ENCODE data around the gene CALML4. TPM values are rescaled to one million over a fixed set of nuclear protein-coding genes. Genes with fewer than 3 reads are reported as not detected.
"Not testable (repeated sequence)": the region's sequence is repeated elsewhere in the genome, so short reads cannot be mapped to it uniquely, and the experiment has no call there.

CALML4 gene
- total RNA-seq, 2 experiments from 2014 or later, result 6.9 to 7.3 TPM

DNA sequence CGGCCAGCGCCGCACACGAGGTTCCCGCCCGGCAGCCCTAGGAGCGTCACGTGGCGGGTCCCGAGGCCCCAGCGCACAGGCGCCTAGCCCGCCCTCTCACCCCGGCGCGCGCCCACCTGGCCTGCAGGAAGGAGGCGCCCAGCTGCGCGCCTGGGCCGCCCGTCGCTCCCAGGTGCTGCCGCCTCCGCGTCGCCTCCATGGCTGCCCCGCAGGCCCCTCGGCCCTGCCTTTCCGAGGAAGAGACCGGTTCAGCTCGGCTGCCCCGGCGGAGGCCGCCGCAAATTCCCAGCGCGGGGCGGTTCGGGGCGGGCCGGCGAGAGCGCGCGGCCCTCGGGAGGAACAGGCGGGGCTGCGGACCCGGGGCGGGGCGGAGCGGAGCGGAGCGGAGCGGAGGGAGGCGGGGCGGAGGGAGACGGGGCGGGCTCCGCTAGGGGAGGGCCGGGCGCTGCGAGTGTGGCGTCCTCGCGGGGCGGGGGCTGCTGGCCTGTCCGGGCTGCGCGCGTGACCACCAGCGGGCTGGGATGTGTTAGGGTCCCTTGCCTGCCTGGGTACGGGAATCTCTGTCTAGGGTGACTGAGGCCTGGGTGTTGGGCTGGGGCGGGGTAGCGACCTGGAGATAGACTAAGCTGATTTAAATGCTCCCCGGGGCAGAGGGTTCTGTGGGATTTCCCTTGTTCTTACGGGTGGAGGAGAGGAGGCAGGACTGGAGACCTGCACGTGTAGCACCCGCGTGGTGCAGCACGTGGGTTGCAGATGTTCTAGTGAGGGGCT lies 24.4 kb upstream of the CALML4 start, which contains the start of gene CLN6:
CLN6 (minus strand) TSS at position 343 of the 771 bp plus-strand sequence; CDS start at position 199, 144 bp downstream.
- Mint-ChIP-seq H3K27me3 (no peaks in the 10 kb centered on the region), H3K4me1 (ENCODE audit: low read depth) (peaks cover 36% of the 10 kb centered on the region), H3K36me3 (ENCODE audit: low read depth) (peaks cover 23% of the 10 kb centered on the region), H3K27ac (peak within 1 kb of the TSS; percentile 87), H3K9me3 (no peaks in the 10 kb centered on the region), H3K4me3 (peak within 1 kb of the TSS; percentile 85)
- POLR2A ChIA-PET, result interaction anchor here (0.6 to 5.7 kb wide), 10 partner anchors 10 to 565 kb away, joined by 3 to 50 read pairs (median 3); partner anchors contain the start of genes FEM1B and PIAS1
- TF ChIP-seq, protein P1, sequence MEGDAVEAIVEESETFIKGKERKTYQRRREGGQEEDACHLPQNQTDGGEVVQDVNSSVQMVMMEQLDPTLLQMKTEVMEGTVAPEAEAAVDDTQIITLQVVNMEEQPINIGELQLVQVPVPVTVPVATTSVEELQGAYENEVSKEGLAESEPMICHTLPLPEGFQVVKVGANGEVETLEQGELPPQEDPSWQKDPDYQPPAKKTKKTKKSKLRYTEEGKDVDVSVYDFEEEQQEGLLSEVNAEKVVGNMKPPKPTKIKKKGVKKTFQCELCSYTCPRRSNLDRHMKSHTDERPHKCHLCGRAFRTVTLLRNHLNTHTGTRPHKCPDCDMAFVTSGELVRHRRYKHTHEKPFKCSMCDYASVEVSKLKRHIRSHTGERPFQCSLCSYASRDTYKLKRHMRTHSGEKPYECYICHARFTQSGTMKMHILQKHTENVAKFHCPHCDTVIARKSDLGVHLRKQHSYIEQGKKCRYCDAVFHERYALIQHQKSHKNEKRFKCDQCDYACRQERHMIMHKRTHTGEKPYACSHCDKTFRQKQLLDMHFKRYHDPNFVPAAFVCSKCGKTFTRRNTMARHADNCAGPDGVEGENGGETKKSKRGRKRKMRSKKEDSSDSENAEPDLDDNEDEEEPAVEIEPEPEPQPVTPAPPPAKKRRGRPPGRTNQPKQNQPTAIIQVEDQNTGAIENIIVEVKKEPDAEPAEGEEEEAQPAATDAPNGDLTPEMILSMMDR (IDR thresholded peaks at IDR 0.05), result no peak
- DNase-seq (peak; percentile 87), ATAC-seq (peak; percentile 91)
- intact Hi-C loops (cut with micrococcal nuclease), result no loop called here
- CTCF ChIA-PET, result interaction anchor here (1.0 to 3.2 kb wide), 7 partner anchors 19 to 366 kb away, joined by 3 to 17 read pairs (median 4); partner anchors contain the start of gene FEM1B

DNA sequence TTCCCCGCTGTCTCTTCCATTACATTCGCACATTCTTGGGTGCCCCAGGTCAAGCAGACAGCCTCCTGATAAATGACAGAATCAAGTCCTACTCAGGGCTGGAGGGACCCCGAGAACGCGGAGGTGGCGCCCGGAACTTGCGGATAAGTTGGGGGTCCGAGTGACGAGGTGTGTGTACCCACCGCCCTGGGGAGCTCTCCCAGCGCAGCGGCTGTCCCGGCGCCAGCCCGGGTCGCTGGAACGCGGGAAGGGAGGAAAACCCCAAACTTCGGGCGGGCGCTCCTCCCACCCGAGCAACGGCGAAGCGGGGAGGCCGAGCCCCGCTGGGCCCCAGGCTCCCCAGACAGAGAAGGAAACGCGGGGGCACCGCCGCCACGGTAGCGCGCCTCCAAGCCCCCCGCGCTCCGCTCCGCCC lies 23.8 kb upstream of the CALML4 start:
- DNase-seq (no peak), ATAC-seq (no peak)
- POLR2A ChIA-PET, result interaction anchor here (0.6 to 5.7 kb wide), 10 partner anchors 9 to 566 kb away, joined by 3 to 50 read pairs (median 3); partner anchors contain the start of genes FEM1B and PIAS1
- TF ChIP-seq, protein P1 (IDR thresholded peaks at IDR 0.05), result no peak
- Mint-ChIP-seq H3K9me3 (no peaks in the 10 kb centered on the region), H3K36me3 (ENCODE audit: low read depth) (peaks cover 26% of the 10 kb centered on the region), H3K27ac (peak overlapping the region; percentile 67), H3K4me3 (peak overlapping the region; percentile 85), H3K4me1 (ENCODE audit: low read depth) (peaks cover 38% of the 10 kb centered on the region), H3K27me3 (no peaks in the 10 kb centered on the region)
- intact Hi-C loops (cut with micrococcal nuclease), result no loop called here
- CTCF ChIA-PET, result interaction anchor here (1.0 to 3.2 kb wide), 5 partner anchors 18 to 77 kb away, joined by 4 to 17 read pairs (median 4); partner anchors contain the start of gene FEM1B

DNA sequence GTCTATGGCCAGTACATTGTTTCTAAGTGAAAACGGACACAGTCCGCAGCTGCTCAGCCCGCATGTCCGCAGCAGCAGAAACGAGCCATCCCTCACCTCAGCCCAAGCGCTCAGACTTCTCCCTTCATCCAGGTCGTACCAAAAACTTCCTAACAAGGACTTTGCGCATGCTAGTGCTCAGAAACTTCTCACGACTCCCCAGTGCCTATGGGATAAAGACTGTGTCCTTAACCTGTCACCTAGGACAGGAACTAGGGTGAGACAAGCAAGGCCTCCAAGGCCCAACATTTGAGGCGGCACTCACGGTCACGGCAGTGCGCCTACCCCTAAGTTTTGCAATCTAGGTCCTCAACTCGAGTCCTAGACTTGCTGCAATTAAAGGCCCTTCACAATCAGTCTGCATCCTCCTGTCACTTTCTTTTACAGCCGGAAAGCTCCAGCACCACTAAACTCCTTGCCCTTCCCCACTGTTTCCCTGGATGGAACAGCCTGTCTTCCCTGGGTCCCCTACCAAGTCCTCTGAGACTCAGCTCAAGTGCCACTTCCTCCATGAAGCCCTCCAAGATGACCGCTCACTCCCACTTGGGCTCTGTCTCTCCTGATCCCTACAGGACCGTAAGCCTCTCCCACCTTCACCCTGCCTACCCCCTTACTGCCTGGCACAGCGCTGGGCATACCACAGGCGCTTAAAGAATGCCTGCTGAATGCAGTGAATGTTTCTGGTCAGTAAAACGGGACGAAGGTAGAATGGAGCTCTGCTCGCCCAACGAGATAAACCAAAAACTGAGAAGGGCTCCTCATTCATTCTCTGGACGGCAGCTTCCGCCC lies 23.2 kb upstream of the CALML4 start:
- POLR2A ChIA-PET, result interaction anchor here (0.6 to 5.7 kb wide), 10 partner anchors 9 to 567 kb away, joined by 3 to 50 read pairs (median 4); partner anchors contain the start of genes FEM1B and PIAS1
- CTCF ChIA-PET, result interaction anchor here (1.3 to 3.2 kb wide), 3 partner anchors 18 to 78 kb away, joined by 4 to 17 read pairs (median 4); partner anchors contain the start of gene FEM1B
- TF ChIP-seq, protein P1 (IDR thresholded peaks at IDR 0.05), result no peak
- Mint-ChIP-seq H3K27ac (peak overlapping the region; percentile 67), H3K4me1 (ENCODE audit: low read depth) (peaks cover 38% of the 10 kb centered on the region), H3K27me3 (no peaks in the 10 kb centered on the region), H3K4me3 (peak overlapping the region; percentile 85), H3K9me3 (no peaks in the 10 kb centered on the region), H3K36me3 (ENCODE audit: low read depth) (peaks cover 27% of the 10 kb centered on the region)
- intact Hi-C loops (cut with micrococcal nuclease), result no loop called here
- no peak for ATAC-seq
- peak; percentile 19 for DNase-seq

DNA sequence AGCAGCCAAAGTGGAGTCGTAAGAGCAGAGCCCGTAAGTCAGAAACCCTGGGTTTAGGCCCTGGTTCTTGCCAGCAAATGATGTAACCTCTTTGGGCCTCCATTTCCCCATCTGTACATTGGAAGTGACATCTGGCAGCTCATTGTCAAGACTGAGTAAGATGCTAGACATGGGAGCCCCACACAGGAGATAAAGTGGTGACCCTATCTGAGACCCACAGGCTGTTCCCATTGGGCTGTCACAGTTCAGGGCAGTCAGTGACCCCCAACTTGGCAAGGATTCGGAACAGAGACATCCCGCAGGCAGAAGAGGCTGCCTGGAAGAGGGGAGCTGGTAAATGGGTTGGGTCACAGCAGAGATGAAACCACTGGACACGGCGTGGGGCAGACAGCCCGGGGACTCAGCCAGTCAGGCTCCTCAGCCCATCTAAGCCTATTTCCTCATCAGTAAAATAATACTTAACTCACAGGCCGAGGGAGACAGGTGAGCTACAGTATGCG lies 22.6 kb upstream of the CALML4 start:
- no peaks in the 10 kb centered on the region for H3K27me3 Mint-ChIP-seq

DNA sequence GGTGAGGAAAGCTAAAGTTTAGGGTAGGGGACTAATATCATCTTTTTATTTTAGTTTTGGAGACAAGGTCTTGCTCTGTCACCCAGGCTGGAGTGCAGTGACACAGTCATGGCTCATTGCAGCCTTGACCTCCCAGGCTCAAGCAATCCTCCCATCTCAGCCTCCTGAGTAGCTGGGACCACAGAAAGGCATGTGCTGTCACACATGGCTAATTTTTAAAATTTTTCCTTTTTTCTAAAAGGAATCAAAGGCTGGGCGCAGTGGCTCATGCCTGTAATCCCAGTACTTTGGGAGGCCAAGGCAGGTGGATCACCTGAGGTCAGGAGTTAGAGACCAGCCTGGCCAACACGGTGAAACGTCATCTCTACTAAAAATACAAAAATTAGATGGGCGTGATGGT lies 20.3 kb upstream of the CALML4 start:
- H3K27me3 Mint-ChIP-seq; DNase-seq; H3K27ac Mint-ChIP-seq; intact Hi-C loops (cut with micrococcal nuclease); H3K9me3 Mint-ChIP-seq; H3K4me3 Mint-ChIP-seq; ATAC-seq: not testable (repeated sequence)
- ChIA-PET POLR2A (interaction anchor here (0.8 kb wide), 1 partner anchor 52 kb away, joined by 3 read pairs; the partner anchor contains the start of gene FEM1B), CTCF (interaction anchor here (1.9 kb wide), 1 partner anchor 14 kb away, joined by 5 read pairs; no protein-coding TSS in a partner anchor)
- H3K4me1 Mint-ChIP-seq (ENCODE audit: low read depth), result peaks cover 34% of the 10 kb centered on the region
- peaks cover 35% of the 10 kb centered on the region for H3K36me3 Mint-ChIP-seq (ENCODE audit: low read depth)

More for the DNA sequence above, 22.6 kb upstream of the CALML4 start:
- DNase-seq, result no peak
- TF ChIP-seq, protein P1 (IDR thresholded peaks at IDR 0.05), result no peak
- ChIA-PET CTCF (interaction anchor here (1.3 to 3.2 kb wide), 2 partner anchors 51 to 79 kb away, joined by 4 to 17 read pairs; partner anchors contain the start of gene FEM1B), POLR2A (interaction anchor here (0.7 to 5.7 kb wide), 5 partner anchors 17 to 348 kb away, joined by 3 to 50 read pairs (median 5); partner anchors contain the start of gene FEM1B)
- intact Hi-C loops (cut with micrococcal nuclease), result no loop called here
- Mint-ChIP-seq H3K4me1 (ENCODE audit: low read depth) (peaks cover 40% of the 10 kb centered on the region), H3K36me3 (ENCODE audit: low read depth) (peaks cover 33% of the 10 kb centered on the region), H3K4me3 (peak overlapping the region; percentile 85), H3K9me3 (no peaks in the 10 kb centered on the region), H3K27ac (no peak overlapping the region)
- no peak for ATAC-seq

Data from activated CD8-positive, alpha-beta T cell treated with anti-CD3 and anti-CD28 coated beads for 36 hours (primary cell).